GM23338 (cell line): ENCODE measurements around the gene SCN2B. TPM values are rescaled to one million over a fixed set of nuclear protein-coding genes. Genes with fewer than 3 reads are reported as not detected.

Experiments
- ATAC-seq: fragments of 200-7000 bp; cut with Tn5 transposase; 3 replicates; pipeline ENCODE4 v1.9.1; 2020
- DNase-seq: peaks from one replicate; pipeline ENCODE4 v3.0.0-alpha.2; 2015; ENCODE audit warnings: low spot score
- H2AFZ ChIP-seq: fragments of 200-600 bp; sonication (generic); 2 replicates; pipeline ENCODE4 v1.8.0; 2016; ENCODE audit warnings: antibody characterized with exemption, mild to moderate bottlenecking, moderate library complexity
- H3F3A ChIP-seq: fragments of 200-600 bp; sonication (generic); replicated peaks from 2 replicates; pipeline ENCODE4 v1.8.0; 2017; ENCODE audit warnings: antibody characterized with exemption, mixed run types, low read depth
- H3K27ac ChIP-seq: fragments of 200-600 bp; sonication (generic); 2 replicates; pipeline ENCODE4 v1.6.1; 2016; ENCODE audit warnings: low read depth
- H3K27me3 ChIP-seq: fragments of 200-600 bp; sonication (generic); 2 replicates; pipeline ENCODE4 v1.8.0; 2016; ENCODE audit warnings: mild to moderate bottlenecking, mixed run types, moderate library complexity; ENCODE audit not compliant: insufficient read depth
- H3K36me3 ChIP-seq: fragments of 200-600 bp; sonication (generic); 2 replicates; pipeline ENCODE4 v1.8.0; 2016; ENCODE audit warnings: mild to moderate bottlenecking; ENCODE audit not compliant: insufficient read depth
- H3K4me1 ChIP-seq: fragments of 200-600 bp; sonication (generic); 2 replicates; pipeline ENCODE4 v1.8.0; 2016; ENCODE audit warnings: mild to moderate bottlenecking, moderate library complexity; ENCODE audit not compliant: insufficient read depth
- H3K4me2 ChIP-seq: fragments of 200-600 bp; sonication (generic); 2 replicates; pipeline ENCODE4 v1.7.1; 2017; ENCODE audit warnings: mixed run types
- H3K4me3 ChIP-seq: fragments of 200-600 bp; sonication (generic); 2 replicates; pipeline ENCODE4 v1.6.1; 2016; ENCODE audit warnings: mixed run types
- H3K79me2 ChIP-seq: fragments of 200-600 bp; sonication (generic); replicated peaks from 2 replicates; pipeline ENCODE4 v1.8.0; 2017; ENCODE audit warnings: mild to moderate bottlenecking; ENCODE audit not compliant: insufficient read depth
- H3K9me2 ChIP-seq: fragments of 200-600 bp; sonication (generic); 2 replicates; pipeline ENCODE4 v1.8.0; 2017; ENCODE audit not compliant: insufficient read depth
- H4K20me1 ChIP-seq: fragments of 200-600 bp; sonication (generic); replicated peaks from 2 replicates; pipeline ENCODE4 v1.8.0; 2017; ENCODE audit warnings: mild to moderate bottlenecking; ENCODE audit not compliant: insufficient read depth
- H3K27ac Mint-ChIP-seq: 2 replicates; pipeline ENCODE4 v1.8.0; 2020; ENCODE audit warnings: inconsistent platforms, mild to moderate bottlenecking, moderate library complexity, mixed read lengths
- H3K27me3 Mint-ChIP-seq: 3 replicates; pipeline ENCODE4 v1.8.0; 2022; ENCODE audit warnings: low read depth, mild to moderate bottlenecking, moderate library complexity, mixed read lengths, inconsistent platforms; ENCODE audit not compliant: insufficient read depth, poor library complexity
- H3K36me3 Mint-ChIP-seq: 3 replicates; pipeline ENCODE4 v1.8.0; 2021; ENCODE audit warnings: low read depth, mild to moderate bottlenecking, inconsistent platforms, moderate library complexity, mixed read lengths
- H3K4me1 Mint-ChIP-seq: 3 replicates; pipeline ENCODE4 v1.8.0; 2020; ENCODE audit warnings: mild to moderate bottlenecking, inconsistent platforms, mixed read lengths
- H3K4me3 Mint-ChIP-seq: 3 replicates; pipeline ENCODE4 v1.8.0; 2021; ENCODE audit warnings: moderate library complexity, mild to moderate bottlenecking, inconsistent platforms, mixed read lengths
- H3K9me3 Mint-ChIP-seq: 3 replicates; pipeline ENCODE4 v1.8.0; 2020; ENCODE audit warnings: moderate library complexity, mild to moderate bottlenecking, inconsistent platforms, mixed read lengths
- CREB1 ChIP-seq: fragments of 250-450 bp; sonication (Bioruptor Pico); IDR thresholded peaks from 2 replicates; pipeline ENCODE4 v1.5.0; 2020; ENCODE audit warnings: low read depth, mild to moderate bottlenecking, moderate library complexity
- CTCF ChIP-seq, 2 experiments: fragments of 200-600 bp in 1 of 2; sonication (generic) in 1 of 2; conservative IDR thresholded peaks; 2 replicates each; pipeline versions ENCODE4 v1.5.1 to v1.6.1; 2016 to 2017; ENCODE audit warnings: antibody characterized with exemption in 2 of 2, low read depth in 2 of 2, mild to moderate bottlenecking in 2 of 2, moderate library complexity in 1 of 2
- ETS1 ChIP-seq: IDR thresholded peaks from 2 replicates; pipeline ENCODE4 v1.6.1; 2016; ENCODE audit warnings: antibody characterized with exemption
- EZH2 ChIP-seq: fragments of 200-600 bp; sonication (generic); IDR thresholded peaks from one replicate; pipeline ENCODE4 v1.8.0; 2017; ENCODE audit warnings: antibody characterized with exemption, mild to moderate bottlenecking, low read depth; ENCODE audit not compliant: unreplicated experiment
- EZH2phosphoT487 ChIP-seq: fragments of 200-600 bp; sonication (generic); IDR thresholded peaks from one replicate; pipeline ENCODE4 v1.8.1; 2018; ENCODE audit warnings: antibody characterized with exemption; ENCODE audit not compliant: unreplicated experiment
- JUNB ChIP-seq: IDR thresholded peaks from one replicate; pipeline ENCODE4 v1.6.1; 2016; ENCODE audit warnings: antibody characterized with exemption; ENCODE audit not compliant: unreplicated experiment
- NANOG ChIP-seq: IDR thresholded peaks from 2 replicates; pipeline ENCODE4 v1.6.1; 2016; ENCODE audit warnings: antibody characterized with exemption, borderline replicate concordance
- POLR2AphosphoS5 ChIP-seq: IDR thresholded peaks from 2 replicates; pipeline ENCODE4 v1.6.1; 2016; ENCODE audit warnings: antibody characterized with exemption, low read depth
- REST ChIP-seq: IDR thresholded peaks from one replicate; pipeline ENCODE4 v1.6.1; 2018; ENCODE audit warnings: antibody characterized with exemption; ENCODE audit not compliant: unreplicated experiment
- STAT1 ChIP-seq: IDR thresholded peaks from one replicate; pipeline ENCODE4 v1.6.1; 2016; ENCODE audit warnings: antibody characterized with exemption; ENCODE audit not compliant: unreplicated experiment
- ZNF114 ChIP-seq: fragments of 250-450 bp; sonication (Bioruptor Pico); IDR thresholded peaks from 2 replicates; pipeline ENCODE4 v1.5.0; 2020; ENCODE audit warnings: mild to moderate bottlenecking, moderate library complexity
- ZNF331 ChIP-seq: fragments of 250-450 bp; sonication (Bioruptor Pico); IDR thresholded peaks from 2 replicates; pipeline ENCODE4 v1.5.0; 2020; ENCODE audit warnings: low read depth, mild to moderate bottlenecking, moderate library complexity
- ZNF462 ChIP-seq: fragments of 250-450 bp; sonication (Bioruptor Pico); IDR thresholded peaks from 2 replicates; pipeline ENCODE4 v1.5.0; 2020; ENCODE audit warnings: mild to moderate bottlenecking, moderate library complexity
- polyA plus RNA-seq: library from polyadenylated mRNA; unstranded; fragments of >200 nt; fragmentation: Nextera tagmentation; extraction: Ambion mirVana; gene quantifications from 2 replicates; pipeline ENCODE4 v1.2.1, GENCODE V29; 2016
- total RNA-seq: library from RNA; depleted of rRNA; stranded (reverse); fragments of >200 nt; shearing (Covaris generic); gene quantifications from 2 replicates; pipeline ENCODE4 v1.2.3, GENCODE V29; 2014

Gene SCN2B
- total and polyA plus RNA-seq, 2 experiments from 2014 or later, result 0.03 TPM; not detected in 1

GRCh38 chr11:118200497-118200896 is 24.1 kb upstream of the SCN2B start (continued):
- TF ChIP-seq ETS1, result no peak
- TF ChIP-seq STAT1, result no peak
- TF ChIP-seq EZH2phosphoT487, result no peak
- TF ChIP-seq REST, result no peak
- TF ChIP-seq NANOG, result no peak
- TF ChIP-seq CREB1 (CRISPR knock-in tag), result no peak
- no peak for TF ChIP-seq EZH2
- no peak for TF ChIP-seq JUNB
- TF ChIP-seq POLR2AphosphoS5, result no peak

- no peak for ATAC-seq
- 0 out of 2 replicates have a peak overlapping the region, but pooled peaks have one; percentile 8 for H2AFZ ChIP-seq
- no peak overlapping the region for H3K4me3 Mint-ChIP-seq
Measured at GRCh38 chr11:118199135-118199534, 22.7 kb upstream of the SCN2B start.

More at GRCh38 chr11:118199135-118199534, 22.7 kb upstream of the SCN2B start:
- Mint-ChIP-seq H3K27ac (no peak overlapping the region), H3K9me3 (no peaks in the 10 kb centered on the region), H3K27me3 (peaks cover 2% of the 10 kb centered on the region), H3K4me1 (peaks cover 34% of the 10 kb centered on the region), H3K36me3 (no peaks in the 10 kb centered on the region)
- no peaks in the 10 kb centered on the region for H3K79me2 ChIP-seq
- H3K27ac ChIP-seq, result no peak overlapping the region
- no peaks in the 10 kb centered on the region for H3K27me3 ChIP-seq
- H3K4me2 ChIP-seq, result no peak overlapping the region
- no peak overlapping the region for H3K4me3 ChIP-seq
- no peaks in the 10 kb centered on the region for H3K36me3 ChIP-seq
- peaks cover 6% of the 10 kb centered on the region; the same call in 1 of the 2 replicates for H3K9me2 ChIP-seq
- H3K4me1 ChIP-seq, result peaks cover 16% of the 10 kb centered on the region
- TF ChIP-seq ZNF331 (CRISPR knock-in tag) (no peak), STAT1 (no peak), EZH2phosphoT487 (no peak), ZNF114 (CRISPR knock-in tag) (no peak), POLR2AphosphoS5 (no peak), CTCF (conservative IDR thresholded peaks at IDR 0.05; ENCODE audit: low read depth in 2 of 2) (no peak), ZNF462 (CRISPR knock-in tag) (no peak), JUNB (no peak)
- no peak for DNase-seq
- no peaks in the 10 kb centered on the region for H3F3A ChIP-seq
- no peaks in the 10 kb centered on the region for H4K20me1 ChIP-seq
